GM12891 (cell line): ENCODE data around the gene CCL2.
"Not testable (repeated sequence)": the region's sequence is repeated elsewhere in the genome, so short reads cannot be mapped to it uniquely, and the experiment has no call there.

ENCODE experiments used
- DNase-seq: peaks from one replicate; pipeline ENCODE4 v3.0.0; 2011; ENCODE audit warnings: low spot score; ENCODE audit not compliant: insufficient read length
- FAIRE-seq: peaks from 2 replicates; lab custom pipeline; 2011; peaks lifted over from hg19 to GRCh38; lab: Jason Lieb, UNC
- PAX5 ChIP-seq: IDR thresholded peaks from 2 replicates; pipeline ENCODE4 v1.6.1; 2011; ENCODE audit warnings: low read length, moderate library complexity, mild to moderate bottlenecking; ENCODE audit not compliant: insufficient read depth, severe bottlenecking
- POLR2A ChIP-seq: IDR thresholded peaks from 2 replicates; pipeline ENCODE4 v1.6.1; 2011; ENCODE audit warnings: low read depth, low read length, control low read depth
- POLR2AphosphoS5 ChIP-seq: IDR thresholded peaks from 2 replicates; pipeline ENCODE4 v1.6.1; 2011; ENCODE audit warnings: low read depth, low read length, control low read depth
- POU2F2 ChIP-seq: IDR thresholded peaks from 2 replicates; pipeline ENCODE4 v1.6.1; 2011; ENCODE audit warnings: low read depth, mild to moderate bottlenecking, control low read depth, low read length, moderate library complexity
- SPI1 ChIP-seq: IDR thresholded peaks from 2 replicates; pipeline ENCODE4 v1.6.1; 2011; ENCODE audit warnings: low read depth, low read length, control low read depth
- TAF1 ChIP-seq: IDR thresholded peaks from 2 replicates; pipeline ENCODE4 v1.6.1; 2011; ENCODE audit warnings: low read depth, low read length, control low read depth

Gene CCL2

GRCh38 chr17:34221411-34221810 lies 33.7 kb upstream of the CCL2 start:
- DNase-seq = no peak
- TF ChIP-seq POLR2AphosphoS5 = no peak
- TF ChIP-seq POLR2A = no peak
- FAIRE-seq = no peak

- DNase-seq (no peak), FAIRE-seq (no peak)
- TF ChIP-seq TAF1 (no peak), POLR2AphosphoS5 (no peak), SPI1 (no peak), POU2F2 (no peak), POLR2A (no peak), PAX5 (no peak)
Measured at GRCh38 chr17:34222722-34223497, 32.2 kb upstream of the CCL2 start.

GRCh38 chr17:34225046-34225445 lies 30.0 kb upstream of the CCL2 start:
- FAIRE-seq = no peak
- DNase-seq = no peak
- TF ChIP-seq POLR2A (no peak), POU2F2 (no peak), TAF1 (no peak), SPI1 (no peak), PAX5 (no peak), POLR2AphosphoS5 (no peak)

GRCh38 chr17:34226011-34226743 lies 28.9 kb upstream of the CCL2 start:
- DNase-seq = no peak
- TF ChIP-seq PAX5 (no peak), TAF1 (no peak), POLR2AphosphoS5 (no peak), SPI1 (no peak), POLR2A (no peak)

GRCh38 chr17:34226744-34227034 lies 28.4 kb upstream of the CCL2 start:
- no peak for FAIRE-seq
- TF ChIP-seq POU2F2 = no peak
- no peak for TF ChIP-seq POLR2A
- TF ChIP-seq SPI1 = no peak
- no peak for TF ChIP-seq POLR2AphosphoS5
- no peak for TF ChIP-seq TAF1
- no peak for TF ChIP-seq PAX5
- no peak for DNase-seq

More at GRCh38 chr17:34226011-34226743, 28.9 kb upstream of the CCL2 start:
- FAIRE-seq = no peak

- not testable (repeated sequence) for DNase-seq, FAIRE-seq
Measured at GRCh38 chr17:34227293-34227692, 27.8 kb upstream of the CCL2 start.

- no peak for FAIRE-seq
- DNase-seq = no peak
- TF ChIP-seq TAF1 (no peak), POLR2AphosphoS5 (no peak), POU2F2 (no peak), SPI1 (no peak), POLR2A (no peak), PAX5 (no peak)
Measured at GRCh38 chr17:34227707-34228106, 27.4 kb upstream of the CCL2 start.

- FAIRE-seq = no peak
- DNase-seq = no peak
- no peak for TF ChIP-seq POLR2AphosphoS5
- no peak for TF ChIP-seq POLR2A
- no peak for TF ChIP-seq SPI1
- no peak for TF ChIP-seq POU2F2
- no peak for TF ChIP-seq PAX5
- TF ChIP-seq TAF1 = no peak
Measured at GRCh38 chr17:34228781-34229180, 26.3 kb upstream of the CCL2 start.

GRCh38 chr17:34230342-34230741 lies 24.7 kb upstream of the CCL2 start:
- no peak for FAIRE-seq
- TF ChIP-seq POLR2AphosphoS5 = no peak
- no peak for TF ChIP-seq POU2F2
- no peak for TF ChIP-seq PAX5
- TF ChIP-seq POLR2A = no peak
- no peak for TF ChIP-seq SPI1
- TF ChIP-seq TAF1 = no peak
- DNase-seq = no peak

- DNase-seq (no peak), FAIRE-seq (no peak)
- TF ChIP-seq POU2F2 = no peak
Measured at GRCh38 chr17:34234616-34235015, 20.5 kb upstream of the CCL2 start.
